ENCODE measurements around the gene ATP10A.

ATP10A gene

DNA sequence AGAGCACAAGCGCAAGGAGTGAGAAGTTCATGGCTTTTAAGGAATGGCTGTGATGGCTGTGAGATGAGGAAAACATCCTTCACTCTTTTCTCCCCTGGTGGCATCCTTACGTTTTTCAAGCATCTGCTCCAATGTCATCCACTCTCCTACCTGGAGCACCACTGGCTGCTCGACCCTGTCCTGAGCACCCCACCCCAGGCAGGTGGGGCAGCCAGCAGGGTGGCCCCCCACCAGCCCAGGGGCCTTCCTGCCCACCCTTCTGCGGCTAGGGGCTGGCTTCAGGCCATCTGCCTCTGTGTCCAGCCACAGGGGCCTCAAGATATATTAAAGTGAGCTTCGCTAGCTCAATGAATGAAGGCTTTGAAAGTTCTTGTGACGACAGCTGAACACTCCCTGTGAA is 56.1 kb downstream of the ATP10A start:
- H3K4me3 ChIP-seq (ENCODE audit: low read depth, low read length), result no peak overlapping the region
- TF ChIP-seq, protein P1, sequence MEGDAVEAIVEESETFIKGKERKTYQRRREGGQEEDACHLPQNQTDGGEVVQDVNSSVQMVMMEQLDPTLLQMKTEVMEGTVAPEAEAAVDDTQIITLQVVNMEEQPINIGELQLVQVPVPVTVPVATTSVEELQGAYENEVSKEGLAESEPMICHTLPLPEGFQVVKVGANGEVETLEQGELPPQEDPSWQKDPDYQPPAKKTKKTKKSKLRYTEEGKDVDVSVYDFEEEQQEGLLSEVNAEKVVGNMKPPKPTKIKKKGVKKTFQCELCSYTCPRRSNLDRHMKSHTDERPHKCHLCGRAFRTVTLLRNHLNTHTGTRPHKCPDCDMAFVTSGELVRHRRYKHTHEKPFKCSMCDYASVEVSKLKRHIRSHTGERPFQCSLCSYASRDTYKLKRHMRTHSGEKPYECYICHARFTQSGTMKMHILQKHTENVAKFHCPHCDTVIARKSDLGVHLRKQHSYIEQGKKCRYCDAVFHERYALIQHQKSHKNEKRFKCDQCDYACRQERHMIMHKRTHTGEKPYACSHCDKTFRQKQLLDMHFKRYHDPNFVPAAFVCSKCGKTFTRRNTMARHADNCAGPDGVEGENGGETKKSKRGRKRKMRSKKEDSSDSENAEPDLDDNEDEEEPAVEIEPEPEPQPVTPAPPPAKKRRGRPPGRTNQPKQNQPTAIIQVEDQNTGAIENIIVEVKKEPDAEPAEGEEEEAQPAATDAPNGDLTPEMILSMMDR (IDR thresholded peaks at IDR 0.05; ENCODE audit: borderline replicate concordance, insufficient read depth, low read depth, low read length), result no peak

DNA sequence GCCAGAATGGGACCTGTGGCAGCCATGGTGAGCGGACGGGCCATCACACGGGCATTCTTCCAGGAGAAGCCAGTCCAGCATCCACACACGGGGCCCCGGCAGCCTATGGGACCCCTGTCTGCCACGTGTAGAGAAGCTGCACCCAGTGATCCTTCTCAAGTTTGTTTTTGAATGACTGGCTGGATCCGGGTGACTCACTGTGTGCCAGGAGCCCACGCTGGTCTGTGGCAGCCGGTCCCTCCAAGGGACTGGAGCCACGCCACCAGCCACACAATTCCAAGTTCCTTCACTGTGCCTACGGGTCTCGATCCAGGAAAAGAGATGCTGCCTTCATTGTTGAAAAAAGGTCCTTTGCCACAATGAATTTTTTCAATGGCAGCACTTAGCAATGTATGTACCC is 58.1 kb downstream of the ATP10A start:
- TF ChIP-seq, protein P1 (IDR thresholded peaks at IDR 0.05; ENCODE audit: borderline replicate concordance, insufficient read depth, low read depth, low read length), result no peak

DNA sequence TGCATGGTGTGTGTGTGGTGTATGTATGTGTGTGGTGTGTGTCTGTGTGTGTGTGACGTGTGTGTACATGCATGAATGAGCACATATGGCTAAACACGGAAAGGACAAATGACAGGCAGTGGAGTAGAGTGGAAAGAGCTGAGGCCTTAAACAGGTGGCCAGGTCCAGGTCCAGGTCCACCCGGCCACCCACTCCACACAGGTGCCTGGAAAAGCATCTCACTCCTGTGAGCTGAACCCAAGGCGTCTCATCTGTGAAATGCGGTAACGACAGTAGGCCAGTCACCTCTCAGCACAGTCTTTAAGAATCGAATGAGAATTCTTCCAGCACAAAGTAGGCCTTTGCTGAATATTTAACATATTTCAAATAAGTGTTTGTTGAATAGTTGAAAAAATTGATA is 58.7 kb downstream of the ATP10A start:
- TF ChIP-seq, protein P1 (IDR thresholded peaks at IDR 0.05; ENCODE audit: borderline replicate concordance, insufficient read depth, low read depth, low read length), result no peak
- H3K4me3 ChIP-seq (ENCODE audit: low read depth, low read length), result no peak overlapping the region

More for the DNA sequence above, 58.1 kb downstream of the ATP10A start:
- no peak overlapping the region for H3K4me3 ChIP-seq (ENCODE audit: low read depth, low read length)

DNA sequence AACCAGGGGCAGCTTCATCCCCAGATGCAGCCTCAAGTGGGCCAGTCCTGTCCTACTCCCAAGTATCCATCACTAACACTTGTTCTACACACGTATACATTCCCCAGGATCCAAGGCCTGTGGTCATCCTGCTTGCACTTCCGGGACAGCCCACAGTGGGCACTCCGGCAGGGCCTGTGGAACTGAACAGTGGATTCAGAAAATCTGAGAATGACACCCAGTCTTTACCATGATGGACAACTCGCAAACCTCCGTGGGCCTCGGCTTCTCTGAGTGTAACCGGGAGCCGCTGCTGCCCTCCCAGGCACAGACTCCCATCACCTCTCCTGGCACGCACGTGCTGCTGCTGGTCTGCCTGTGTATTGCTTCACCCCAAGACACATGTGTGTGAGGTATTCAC is 59.6 kb downstream of the ATP10A start:
- TF ChIP-seq, protein P1 (IDR thresholded peaks at IDR 0.05; ENCODE audit: borderline replicate concordance, insufficient read depth, low read depth, low read length), result no peak
- H3K4me3 ChIP-seq (ENCODE audit: low read depth, low read length), result no peak overlapping the region

DNA sequence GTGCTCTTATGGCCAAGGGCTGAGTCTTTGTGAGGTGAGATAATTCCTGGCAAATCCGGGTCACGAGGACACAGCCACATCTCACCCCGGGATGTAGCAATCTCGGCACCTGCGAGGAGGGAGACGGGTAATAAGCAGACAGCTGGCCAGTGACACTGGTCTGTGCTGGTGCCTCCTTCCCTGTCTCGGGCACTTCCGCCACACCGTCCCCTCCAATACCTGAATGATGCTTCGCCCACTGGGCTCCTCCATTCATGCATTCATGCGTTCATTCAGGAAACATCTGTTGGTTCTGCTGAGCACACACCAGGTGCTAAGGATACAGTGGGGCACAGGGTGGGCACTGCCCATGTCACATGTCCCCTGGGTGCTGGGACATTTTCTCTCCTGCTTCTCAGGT is 60.1 kb downstream of the ATP10A start:
- H3K4me3 ChIP-seq (ENCODE audit: low read depth, low read length), result no peak overlapping the region
- TF ChIP-seq, protein P1 (IDR thresholded peaks at IDR 0.05; ENCODE audit: borderline replicate concordance, insufficient read depth, low read depth, low read length), result no peak

DNA sequence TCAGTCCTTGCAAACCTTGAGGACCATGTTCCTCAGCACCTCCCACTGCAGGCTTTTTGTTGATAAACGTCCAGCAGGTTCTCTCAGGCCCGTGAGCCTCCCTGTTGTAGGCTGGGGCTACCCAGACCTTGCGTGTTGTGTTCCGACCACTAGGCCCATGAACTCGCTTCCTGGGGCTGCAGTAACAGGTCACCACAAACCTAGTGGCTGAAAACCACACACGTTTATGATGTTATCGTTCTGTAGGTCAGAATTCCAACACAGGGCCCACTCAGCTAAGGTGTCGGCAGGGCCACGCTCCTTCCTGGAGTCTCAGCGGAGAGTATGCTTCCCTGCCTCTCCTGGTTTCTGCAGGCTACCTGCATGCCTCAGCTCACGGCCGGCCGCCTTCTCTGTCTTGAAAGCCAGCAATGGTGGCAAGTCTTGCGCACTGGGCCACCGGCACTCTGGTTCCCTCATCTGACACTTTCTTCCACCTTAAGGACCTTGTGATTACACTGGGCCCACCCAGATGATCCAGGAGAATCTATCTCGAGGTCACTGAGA is 60.8 kb downstream of the ATP10A start:
- no peak overlapping the region for H3K4me3 ChIP-seq (ENCODE audit: low read depth, low read length)
- TF ChIP-seq, protein P1 (IDR thresholded peaks at IDR 0.05; ENCODE audit: borderline replicate concordance, insufficient read depth, low read depth, low read length), result no peak

DNA sequence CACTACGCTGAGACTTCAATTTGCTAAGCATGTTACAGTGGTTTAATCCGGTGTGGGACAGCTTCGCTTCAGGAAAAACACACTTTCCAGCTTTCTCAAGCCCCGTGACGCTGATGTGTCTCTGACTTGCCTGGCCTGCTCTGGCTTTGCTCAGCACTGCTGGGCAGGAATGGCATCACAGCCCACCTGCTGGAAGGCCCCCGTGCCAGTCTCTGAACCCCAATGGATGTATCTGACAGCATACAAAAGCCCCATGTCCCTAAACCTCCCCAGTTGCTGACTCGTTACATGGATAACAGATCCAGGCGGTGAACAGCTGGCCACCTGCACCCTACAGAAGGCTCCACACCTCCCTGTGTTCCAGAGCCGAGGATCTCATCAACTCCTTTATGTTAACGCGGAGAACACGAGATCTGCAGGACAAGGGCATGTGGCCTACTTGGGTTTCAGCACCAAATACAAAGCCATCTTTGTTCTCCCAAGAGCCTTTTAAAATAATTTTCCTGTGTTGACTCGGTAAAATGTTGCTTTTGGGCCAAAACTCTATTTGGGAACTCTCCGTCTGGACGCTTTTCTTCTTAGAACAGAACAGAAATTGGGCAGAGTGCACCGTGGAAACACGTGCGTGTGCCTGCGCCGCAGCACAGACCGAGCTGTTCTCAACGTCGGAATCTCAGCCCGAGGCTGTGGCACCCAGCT is 61.4 kb downstream of the ATP10A start:
- no peak overlapping the region for H3K4me3 ChIP-seq (ENCODE audit: low read depth, low read length)
- TF ChIP-seq, protein P1 (IDR thresholded peaks at IDR 0.05; ENCODE audit: borderline replicate concordance, insufficient read depth, low read depth, low read length), result no peak

All from GM12875 (cell line).